NCI-H2196 (cell line): ENCODE measurements around the gene PRIMA1.

Experiments
- DNase-seq: peaks from one replicate; lab custom pipeline; 2025; ENCODE audit not compliant: unreplicated experiment; lab: John Stamatoyannopoulos, UW

The PRIMA1 gene

GRCh38 chr14:93685121-93685895, 103.0 kb downstream of the PRIMA1 start:
- DNase-seq, result no peak

- no peak for DNase-seq
These were observed 105.1 kb downstream of the PRIMA1 start for GRCh38 chr14:93683226-93683625.

DNA sequence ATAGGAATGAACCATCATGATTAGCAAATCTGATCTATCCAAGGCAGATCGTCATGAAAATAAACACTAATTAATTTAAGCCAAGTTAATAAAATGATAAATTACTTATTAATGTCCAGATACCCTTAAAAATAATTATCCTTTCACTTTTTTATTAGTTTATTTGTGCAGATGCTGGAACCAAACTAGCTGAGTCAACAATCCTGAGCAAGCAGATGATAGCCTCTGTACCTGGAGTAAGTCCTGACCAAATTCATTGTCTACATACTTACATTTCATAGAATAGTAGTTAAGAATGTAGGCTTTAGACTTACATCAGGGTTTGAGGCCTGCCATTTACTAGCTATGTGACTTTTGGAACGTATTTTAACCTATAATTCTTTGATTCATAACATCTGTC, 105.8 kb downstream of the PRIMA1 start:
- DNase-seq, result no peak

DNA sequence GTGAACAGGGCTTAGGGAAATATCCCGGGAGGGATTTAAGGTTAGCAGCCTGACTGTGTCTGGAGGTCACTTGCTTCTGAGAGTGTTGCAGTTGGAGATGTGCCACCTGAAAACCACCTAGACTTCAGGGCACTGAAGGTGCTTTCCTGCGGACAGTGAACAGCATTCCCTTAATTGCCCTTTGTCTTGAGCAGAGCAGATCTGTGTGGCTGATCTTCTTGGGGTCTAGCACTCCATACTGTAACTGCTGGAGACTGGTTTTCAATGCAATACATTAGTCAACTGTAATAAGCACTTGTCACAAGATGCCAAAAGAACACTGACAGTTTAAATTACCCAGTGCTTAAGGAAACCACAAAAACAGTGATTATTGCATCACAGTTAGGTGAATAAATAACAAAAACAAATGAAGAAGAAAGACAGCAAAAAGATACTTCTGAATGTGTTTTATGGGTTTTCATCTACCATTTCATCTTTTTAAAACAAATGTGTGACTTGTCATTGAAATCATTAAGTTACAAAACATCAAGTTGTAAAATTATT, 111.8 kb downstream of the PRIMA1 start:
- no peak for DNase-seq

- no peak for DNase-seq
These were observed 112.6 kb downstream of the PRIMA1 start for GRCh38 chr14:93675651-93676050.

- DNase-seq, result no peak
These were observed 113.9 kb downstream of the PRIMA1 start for GRCh38 chr14:93674343-93674742.

- DNase-seq, result no peak
These were observed 118.7 kb downstream of the PRIMA1 start for GRCh38 chr14:93669632-93670031.
